OCI-M2 (cell line): ENCODE data around the gene SCFD2.
"Not testable (repeated sequence)": the region's sequence is repeated elsewhere in the genome, so short reads cannot be mapped to it uniquely, and the experiment has no call there.

Experiments
- DNase-seq: peaks from one replicate; lab custom pipeline; 2025; ENCODE audit not compliant: unreplicated experiment; lab: John Stamatoyannopoulos, UW

The SCFD2 gene

DNA sequence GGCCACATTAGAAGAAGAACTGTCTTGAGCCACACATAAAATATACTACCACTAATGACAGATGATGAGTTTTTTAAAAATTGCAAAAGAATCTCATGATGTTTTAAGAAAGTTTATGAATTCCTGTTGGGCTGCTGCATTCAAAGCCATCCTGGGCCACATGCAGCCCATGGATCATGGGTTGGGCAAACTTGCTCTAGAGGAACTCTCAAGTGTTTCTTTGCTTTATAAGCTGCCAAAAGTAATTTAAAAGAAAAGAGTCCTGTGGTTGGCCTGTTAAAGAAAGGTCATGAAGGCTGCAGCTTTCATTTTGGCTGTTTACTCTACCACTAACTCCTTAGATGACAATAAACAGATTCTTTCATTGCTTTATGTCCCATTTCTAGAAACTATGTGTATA, 218.2 kb downstream of the SCFD2 start:
- DNase-seq = no peak

DNA sequence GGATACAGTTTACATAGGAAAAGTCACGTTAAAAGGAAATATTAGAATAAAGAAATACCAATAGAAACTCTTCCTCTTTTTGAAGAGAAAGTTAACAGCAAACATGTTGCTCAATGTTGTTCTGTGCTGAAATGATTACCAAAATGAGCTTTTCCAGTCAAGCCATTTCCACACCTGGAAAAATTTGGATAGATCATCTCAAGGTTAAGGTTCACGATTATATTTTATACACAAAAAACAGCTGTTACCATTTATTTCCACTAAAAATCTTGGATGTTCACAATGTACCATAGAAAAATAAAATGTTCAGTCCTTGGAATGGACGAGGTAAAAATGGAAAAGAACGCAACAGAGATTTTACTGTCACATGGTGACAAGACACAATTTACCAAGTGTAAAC, 218.7 kb downstream of the SCFD2 start:
- DNase-seq = no peak

- no peak for DNase-seq
Observed at GRCh38 chr4:53141308-53141707, 224.6 kb downstream of the SCFD2 start.

GRCh38 chr4:53139256-53139655, 226.6 kb downstream of the SCFD2 start:
- DNase-seq = not testable (repeated sequence)

GRCh38 chr4:53137468-53137867, 228.4 kb downstream of the SCFD2 start:
- DNase-seq = no peak

- no peak for DNase-seq
Observed at GRCh38 chr4:53136954-53137353, 228.9 kb downstream of the SCFD2 start.

DNA sequence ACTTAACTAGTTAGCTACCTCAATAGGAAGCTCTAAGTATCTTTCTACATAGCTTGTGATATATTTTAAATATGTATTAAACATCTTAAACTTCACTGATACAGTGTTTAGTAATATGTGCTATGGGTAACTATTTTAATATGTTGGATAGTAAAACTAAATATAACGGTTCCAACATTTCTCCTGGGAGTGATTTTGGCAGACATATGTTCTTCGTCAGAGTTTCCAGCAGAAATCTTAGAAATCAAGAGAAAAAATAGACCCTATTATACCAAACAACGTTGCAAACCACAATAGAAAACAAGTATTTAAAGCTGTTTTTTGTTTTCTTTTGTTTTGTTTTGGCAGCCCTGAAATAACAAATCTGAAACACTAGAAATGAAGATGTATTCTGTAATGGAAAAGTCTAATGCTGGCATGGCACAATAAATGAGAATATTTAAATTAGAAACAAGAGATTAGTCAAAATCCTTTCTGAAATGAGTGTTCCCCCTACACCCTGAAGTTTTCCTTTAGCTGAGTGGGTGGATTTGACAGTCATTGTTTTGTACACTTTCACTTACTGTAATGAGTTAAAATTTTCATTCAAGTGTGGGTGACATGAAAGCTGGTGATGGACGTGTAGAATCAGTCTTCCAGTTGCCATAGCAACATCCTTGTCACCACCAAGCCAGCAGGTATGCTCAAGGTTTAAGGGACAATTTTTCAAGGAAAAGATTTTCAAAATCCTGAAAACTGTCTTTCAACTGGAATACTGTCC, 233.5 kb downstream of the SCFD2 start:
- DNase-seq = no peak

DNA sequence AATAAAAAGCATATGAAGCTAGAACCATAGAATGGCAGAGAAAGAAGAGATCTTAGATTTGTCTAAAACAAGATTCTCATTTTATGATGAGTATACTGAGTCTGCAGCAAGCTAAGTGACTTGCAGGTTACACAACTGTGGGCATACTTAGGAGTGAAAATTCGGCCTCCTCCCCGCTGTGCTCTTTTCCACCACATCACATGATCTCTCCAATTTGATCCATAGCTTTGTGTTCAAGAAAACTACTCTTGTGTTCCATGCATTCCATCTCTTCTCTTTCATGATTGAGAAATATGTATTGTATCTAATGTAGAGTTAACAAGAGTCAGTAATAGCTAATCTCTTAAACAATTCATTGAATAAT, 234.3 kb downstream of the SCFD2 start:
- DNase-seq = no peak

DNA sequence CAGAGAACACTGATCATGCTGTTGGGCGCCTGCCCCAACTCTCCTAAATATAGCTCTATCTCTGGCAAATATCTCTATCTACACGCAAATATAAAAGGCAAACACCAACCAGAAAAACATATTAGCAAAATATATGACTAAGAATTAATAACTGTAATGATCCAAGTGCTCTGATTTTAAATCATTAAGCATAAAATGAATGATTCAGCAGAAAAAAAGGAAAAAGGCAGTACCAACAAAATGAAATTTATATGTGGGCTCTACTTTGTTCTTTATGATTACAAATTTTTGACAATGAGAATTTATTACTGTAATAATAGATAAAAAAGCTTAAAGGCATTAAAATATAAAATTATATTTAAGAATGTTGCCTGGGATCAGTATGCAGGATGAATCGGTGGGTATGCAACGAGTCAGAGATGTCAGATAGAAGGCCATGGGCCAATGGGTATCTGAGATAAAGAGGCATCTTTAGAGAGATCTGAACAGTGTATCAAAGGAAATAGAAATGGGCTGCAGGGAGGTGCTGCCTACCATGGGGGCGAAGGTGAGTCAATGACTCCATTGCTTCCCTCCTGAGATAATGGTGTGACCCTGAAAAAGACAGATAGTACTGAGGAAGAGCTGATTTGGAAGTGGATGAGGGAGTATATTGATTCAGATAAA, 234.8 kb downstream of the SCFD2 start:
- DNase-seq = no peak

DNA sequence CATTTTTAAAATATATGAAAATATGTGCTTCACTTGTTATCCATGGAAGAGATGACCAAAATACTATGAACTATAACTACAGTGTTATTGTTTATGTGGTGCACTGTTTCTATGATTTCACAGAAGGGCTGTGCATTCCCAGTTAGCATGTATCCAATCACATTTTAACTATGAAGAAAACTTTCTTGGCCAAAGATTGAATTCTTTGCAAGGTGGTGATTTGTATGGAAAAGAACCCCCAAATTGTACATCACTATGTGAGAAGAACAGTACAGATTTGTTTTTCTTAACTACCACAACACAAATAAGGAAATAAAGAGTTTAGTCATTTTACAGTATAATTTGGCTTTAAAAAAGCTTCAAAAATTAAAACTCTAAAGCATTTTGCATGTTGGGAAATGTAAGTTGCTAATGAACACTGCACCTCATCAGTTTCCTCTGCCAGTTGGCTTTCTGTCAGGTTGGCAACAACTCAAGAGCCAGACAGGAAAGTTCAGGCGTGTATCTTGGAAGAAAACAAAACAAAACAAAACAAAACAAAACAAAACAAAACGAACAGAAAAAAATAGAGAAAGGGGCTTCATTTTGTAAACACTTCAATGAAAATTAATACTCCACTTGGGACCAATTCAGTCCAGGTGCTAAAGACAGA, 237.0 kb downstream of the SCFD2 start:
- no peak for DNase-seq

GRCh38 chr4:53128231-53128630, 237.6 kb downstream of the SCFD2 start:
- no peak for DNase-seq

DNA sequence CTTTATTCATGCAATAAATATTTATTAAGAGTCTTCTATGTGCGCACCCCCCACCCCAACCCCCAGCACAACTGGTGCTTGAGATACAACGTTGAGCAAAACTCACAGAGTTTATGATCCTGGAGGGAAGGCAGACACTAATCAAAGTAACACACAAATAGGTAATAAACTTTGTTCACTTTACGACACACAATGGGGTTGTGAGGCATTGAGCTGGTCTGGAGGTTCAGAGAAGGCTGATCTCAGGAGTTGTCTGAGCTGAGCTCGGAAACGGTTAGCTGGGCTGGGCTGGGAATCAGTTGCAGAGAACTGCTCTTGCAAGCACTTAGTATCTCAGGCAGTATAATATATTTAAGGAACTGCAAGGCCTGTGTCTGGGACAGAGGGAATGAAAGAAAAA, 238.5 kb downstream of the SCFD2 start:
- DNase-seq = no peak

- no peak for DNase-seq
Observed at GRCh38 chr4:53126099-53126498, 239.8 kb downstream of the SCFD2 start.

- DNase-seq = no peak
Observed at GRCh38 chr4:53123819-53124218, 242.0 kb downstream of the SCFD2 start.

GRCh38 chr4:53123171-53123570, 242.7 kb downstream of the SCFD2 start:
- DNase-seq = no peak

DNA sequence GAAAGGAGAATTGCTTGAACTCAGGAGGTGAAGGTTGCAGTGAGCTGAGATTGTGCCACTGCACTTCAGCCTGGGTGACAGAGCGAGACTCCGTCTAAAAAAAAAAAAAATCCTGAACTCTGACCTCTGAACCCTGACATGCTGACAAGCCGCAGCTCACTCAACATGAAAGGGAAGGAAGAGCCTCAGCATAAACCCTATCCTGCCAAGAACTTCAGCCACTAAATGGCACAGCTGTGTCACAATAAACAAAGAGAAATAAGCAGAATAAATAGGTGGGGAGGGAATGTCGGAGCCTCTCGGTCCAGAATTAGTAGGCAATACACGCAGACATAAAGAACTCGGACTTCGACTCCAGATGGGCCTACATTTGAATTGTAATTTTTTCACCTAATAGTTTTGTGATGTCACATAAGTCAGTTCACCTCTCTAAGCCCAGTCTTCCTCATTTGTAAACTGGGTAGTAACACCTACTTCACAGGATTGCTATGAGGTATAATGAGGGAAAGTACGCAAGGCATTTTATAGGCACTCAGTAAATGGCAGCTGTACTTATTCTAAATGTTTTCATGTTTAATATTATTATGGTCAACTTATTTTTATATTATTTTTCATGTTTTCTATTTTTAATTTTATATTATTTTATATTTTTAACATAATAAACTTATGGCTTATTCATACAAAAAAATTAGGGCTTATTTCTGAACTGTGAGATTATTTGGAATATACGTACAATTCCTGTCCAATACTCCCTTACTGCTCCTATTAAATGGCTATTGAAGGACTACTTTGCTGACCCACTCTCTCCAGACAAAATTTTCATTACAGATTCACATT, 243.4 kb downstream of the SCFD2 start:
- no peak for DNase-seq

DNA sequence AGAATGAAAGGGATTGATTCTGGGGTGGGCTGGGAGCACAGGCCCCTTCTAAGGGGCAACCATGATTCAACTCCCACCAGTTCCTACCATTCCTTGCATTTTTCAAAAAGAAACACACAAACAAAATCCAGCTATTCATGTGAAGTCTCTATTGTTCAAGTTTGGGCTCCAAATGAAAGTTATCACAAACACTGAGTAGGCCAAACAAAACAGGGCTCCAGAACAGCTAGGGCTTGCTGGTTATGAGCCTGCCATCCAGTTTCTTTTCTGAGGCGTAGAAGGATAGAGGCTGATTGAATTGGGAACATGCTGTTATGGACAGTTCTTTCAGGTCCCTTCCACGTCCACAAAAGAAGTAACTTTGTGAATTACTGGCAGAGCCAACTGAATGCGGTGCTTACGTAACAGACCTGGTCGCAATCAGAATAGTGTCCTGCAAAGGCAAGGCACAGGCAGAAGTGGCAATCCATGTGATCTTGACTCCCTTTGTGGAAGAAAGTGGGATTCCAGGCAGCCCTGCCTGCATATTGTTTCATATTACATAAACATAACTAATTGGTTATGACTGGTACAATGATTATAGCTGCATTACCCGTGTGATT, 244.5 kb downstream of the SCFD2 start:
- no peak for DNase-seq

DNA sequence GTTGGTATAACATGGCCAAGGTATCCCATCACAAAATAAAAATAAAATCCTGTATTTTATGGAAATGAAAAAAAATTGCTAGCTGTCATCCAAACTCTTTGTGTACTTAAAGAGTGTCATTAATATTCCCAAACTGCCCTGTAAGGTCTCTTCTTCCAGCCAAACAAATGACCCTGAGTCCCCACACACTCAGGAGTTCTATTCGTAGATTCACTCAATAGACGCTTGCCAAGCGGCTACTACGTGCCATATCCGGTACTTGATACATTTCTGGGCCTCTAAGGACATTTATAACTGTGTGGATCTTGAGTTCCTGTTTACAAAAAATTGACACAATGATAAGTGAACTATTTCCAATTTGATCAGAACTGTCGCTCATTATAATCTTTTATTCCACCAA, 245.1 kb downstream of the SCFD2 start:
- no peak for DNase-seq

- no peak for DNase-seq
Observed at GRCh38 chr4:53119680-53120079, 246.2 kb downstream of the SCFD2 start.

GRCh38 chr4:53118676-53119075, 247.2 kb downstream of the SCFD2 start:
- DNase-seq = no peak

GRCh38 chr4:53116954-53117353, 248.9 kb downstream of the SCFD2 start:
- DNase-seq = no peak
